HUDEP-2 (cell line): ENCODE measurements around the gene NUBP1.

ENCODE experiments used
- DNase-seq, 76 experiments: peaks; one replicate each; lab custom pipeline; 2025; ENCODE audit not compliant: unreplicated experiment in 76 of 76; lab: John Stamatoyannopoulos, UW

NUBP1 gene

GRCh38 chr16:10799736-10800135 lies 56.1 kb downstream of the NUBP1 start:
- no peak for DNase-seq

GRCh38 chr16:10805334-10805733 lies 61.7 kb downstream of the NUBP1 start:
- DNase-seq = no peak

- no peak for DNase-seq
Measured at GRCh38 chr16:10806698-10807097, 63.1 kb downstream of the NUBP1 start.

- DNase-seq = no peak
Measured at GRCh38 chr16:10808218-10808617, 64.6 kb downstream of the NUBP1 start.

- DNase-seq = no peak
Measured at GRCh38 chr16:10808850-10809249, 65.2 kb downstream of the NUBP1 start.

GRCh38 chr16:10809706-10810105 lies 66.1 kb downstream of the NUBP1 start:
- no peak for DNase-seq

GRCh38 chr16:10812312-10813098 lies 68.9 kb downstream of the NUBP1 start:
- DNase-seq = no peak

- DNase-seq = no peak
Measured at GRCh38 chr16:10813099-10813455, 69.4 kb downstream of the NUBP1 start.

- DNase-seq = no peak
Measured at GRCh38 chr16:10817514-10817913, 73.9 kb downstream of the NUBP1 start.

GRCh38 chr16:10817963-10818941 lies 74.6 kb downstream of the NUBP1 start, which contains the start of gene TVP23A:
TVP23A (minus strand) TSS chr16:10818794; CDS start chr16:10818493, 301 bp downstream.
- DNase-seq = no peak
